HG03520 (cell line): ENCODE results near the gene PBX4.

Source experiments
- ATAC-seq: cut with Tn5 transposase; IDR thresholded peaks from one replicate; pipeline ENCODE4 v1.9.1; 2021; ENCODE audit warnings: mild to moderate bottlenecking, moderate library complexity; ENCODE audit not compliant: unreplicated experiment

PBX4 gene

DNA sequence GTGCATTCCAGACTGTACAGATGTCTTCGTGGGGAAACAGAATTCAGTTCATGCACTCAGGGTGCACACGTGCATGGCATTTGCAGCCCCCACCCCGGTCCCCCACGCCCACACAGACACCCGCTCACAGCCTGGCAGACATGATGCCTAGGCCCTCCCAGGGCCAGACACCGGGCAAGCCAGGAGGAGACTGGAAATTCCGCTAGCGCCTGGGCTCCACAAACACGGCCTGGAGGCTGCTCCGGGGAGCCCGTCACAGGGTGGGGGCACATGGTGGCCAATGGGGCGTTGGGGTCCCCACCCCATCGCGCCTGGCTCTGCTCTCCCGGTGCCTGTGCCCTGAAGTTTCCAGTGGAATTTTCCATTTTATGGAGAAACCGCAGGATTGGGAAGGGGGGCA lies 76.9 kb downstream of the PBX4 start:
- no peak for ATAC-seq

DNA sequence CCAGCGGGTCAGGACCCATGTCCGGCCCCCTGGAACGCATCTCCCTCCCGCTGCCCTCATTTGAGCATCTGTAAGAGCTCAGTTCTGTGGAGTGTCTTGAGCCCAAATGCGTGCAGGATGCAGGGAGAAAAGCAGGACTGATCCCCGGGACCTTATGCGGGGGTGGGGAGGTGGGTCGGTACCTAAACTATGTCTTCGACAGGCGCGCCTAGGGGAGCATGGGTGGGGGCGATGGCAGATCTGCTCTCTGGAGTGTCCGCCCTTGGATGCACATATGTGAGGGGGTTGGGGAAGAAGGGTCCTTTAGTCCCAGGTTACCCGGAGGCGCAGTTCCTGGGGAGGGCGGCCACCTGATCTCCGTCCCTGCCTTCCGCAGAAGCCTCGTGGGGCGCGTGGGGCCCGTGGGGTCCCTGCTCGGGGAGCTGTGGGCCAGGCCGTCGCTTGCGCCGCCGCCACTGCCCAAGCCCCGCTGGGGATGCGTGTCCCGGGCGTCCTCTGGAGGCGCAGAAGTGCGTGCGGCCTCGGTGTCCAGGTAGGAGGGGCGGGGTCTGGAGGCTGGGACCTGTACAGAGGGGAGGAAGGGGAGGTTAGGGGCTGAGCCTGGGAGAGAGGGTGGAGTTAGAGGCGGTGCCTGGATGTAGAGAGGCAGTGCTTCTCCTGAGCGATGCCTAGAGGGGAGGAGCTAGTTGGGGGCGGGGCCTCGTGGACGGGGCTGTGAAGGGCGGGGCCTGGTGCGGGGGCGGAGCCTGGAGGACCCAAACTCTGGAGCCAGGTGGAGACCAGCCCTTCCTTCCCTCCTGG lies 77.6 kb downstream of the PBX4 start:
- no peak for ATAC-seq

DNA sequence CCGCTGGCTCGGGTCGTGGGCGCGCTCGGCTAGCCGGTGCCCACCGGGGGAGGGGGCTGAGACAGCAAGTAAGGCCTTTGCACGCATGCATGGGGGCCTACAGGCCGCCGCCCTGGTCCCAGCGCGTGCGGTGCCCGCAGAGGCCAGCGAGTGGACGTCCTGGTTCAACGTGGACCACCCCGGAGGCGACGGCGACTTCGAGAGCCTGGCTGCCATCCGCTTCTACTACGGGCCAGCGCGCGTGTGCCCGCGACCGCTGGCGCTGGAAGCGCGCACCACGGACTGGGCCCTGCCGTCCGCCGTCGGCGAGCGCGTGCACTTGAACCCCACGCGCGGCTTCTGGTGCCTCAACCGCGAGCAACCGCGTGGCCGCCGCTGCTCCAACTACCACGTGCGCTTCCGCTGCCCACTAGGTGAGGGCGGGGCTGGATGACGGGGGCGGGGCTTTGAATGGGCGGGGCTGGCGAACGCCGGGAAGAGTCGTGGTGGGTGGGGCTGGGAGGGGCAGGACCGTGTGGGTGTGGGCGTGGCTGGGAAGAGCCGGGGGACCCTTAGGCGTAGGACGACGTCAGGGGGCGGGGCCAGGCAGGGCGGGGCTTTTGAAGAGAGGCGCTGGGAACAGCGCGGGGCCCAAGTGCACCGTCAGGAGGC lies 78.3 kb downstream of the PBX4 start:
- ATAC-seq, result no peak

DNA sequence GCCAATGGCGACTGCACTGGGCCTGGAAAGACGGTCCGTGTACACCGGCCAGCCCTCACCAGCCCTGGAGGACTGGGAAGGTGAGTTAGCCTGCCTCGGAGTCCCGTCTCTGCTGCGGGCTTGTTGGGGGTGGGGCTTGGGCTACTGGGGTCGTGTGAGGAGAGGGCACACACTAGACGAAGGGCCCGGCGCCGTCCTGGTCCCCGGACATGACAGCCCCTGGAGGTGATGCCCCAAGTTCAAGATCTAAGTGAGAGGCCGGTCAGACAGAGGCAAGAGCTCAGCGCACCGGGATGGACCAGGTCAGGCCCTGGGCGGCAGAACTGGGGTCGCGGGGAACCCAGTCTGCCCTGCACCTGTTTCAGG lies 78.8 kb downstream of the PBX4 start:
- no peak for ATAC-seq

DNA sequence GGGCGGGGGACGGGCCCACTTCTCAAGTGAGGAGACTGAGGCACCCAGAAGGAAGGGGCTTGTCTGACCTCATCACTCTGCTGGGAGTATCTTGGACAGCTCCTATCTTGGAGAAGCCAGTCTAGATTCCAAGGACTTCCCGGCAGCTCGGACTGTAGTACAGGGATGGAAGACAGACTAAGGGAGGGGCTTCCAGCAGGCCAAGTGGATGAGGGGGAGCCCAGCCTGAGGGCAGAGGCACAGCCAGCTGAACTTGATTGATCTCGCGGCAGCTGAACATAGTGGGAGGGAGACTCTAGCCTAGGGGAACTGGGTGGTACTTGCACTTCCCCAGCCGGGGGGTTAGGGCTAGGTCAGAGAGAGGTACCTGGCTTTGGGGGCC lies 79.7 kb downstream of the PBX4 start:
- ATAC-seq, result no peak

DNA sequence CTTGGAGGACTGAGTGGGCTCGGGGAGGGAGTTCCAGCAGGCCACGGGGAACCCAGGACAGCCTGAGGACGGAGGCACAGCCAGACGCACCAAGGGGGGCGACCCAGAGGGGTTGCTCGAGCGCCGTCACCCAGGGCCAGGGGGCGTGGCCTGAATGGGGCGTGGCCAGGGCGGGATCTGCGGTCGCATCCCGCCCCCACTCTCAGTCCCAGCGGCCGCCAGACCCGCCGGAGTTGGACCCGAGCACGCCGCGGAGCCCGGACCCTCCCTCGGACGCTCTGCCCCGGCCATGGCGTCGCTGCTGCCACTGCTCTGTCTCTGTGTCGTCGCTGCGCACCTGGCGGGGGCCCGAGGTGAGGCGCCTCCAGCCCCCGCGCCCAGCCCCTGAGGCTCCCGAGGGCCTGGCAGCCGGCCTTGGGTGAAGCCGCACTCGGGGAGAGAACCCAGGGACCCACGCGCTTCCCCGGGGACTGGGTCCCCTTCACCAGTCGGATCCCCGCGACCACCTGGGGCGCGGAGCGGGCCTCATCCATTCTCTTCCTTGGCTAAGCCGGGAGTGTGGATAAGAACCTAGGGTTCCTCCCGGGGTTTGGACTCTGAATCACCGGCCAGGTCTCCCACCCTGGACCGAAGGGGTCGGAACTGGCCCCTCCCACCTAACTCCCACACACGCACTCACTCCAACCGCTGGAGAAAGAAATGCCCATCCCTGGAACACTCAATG lies 80.3 kb downstream of the PBX4 start, which contains the start of gene CILP2:
TSS of gene CILP2 (plus strand) at position 205 of the 724 bp plus-strand sequence. CDS start at position 290, 85 bp downstream.
- ATAC-seq, result no peak

DNA sequence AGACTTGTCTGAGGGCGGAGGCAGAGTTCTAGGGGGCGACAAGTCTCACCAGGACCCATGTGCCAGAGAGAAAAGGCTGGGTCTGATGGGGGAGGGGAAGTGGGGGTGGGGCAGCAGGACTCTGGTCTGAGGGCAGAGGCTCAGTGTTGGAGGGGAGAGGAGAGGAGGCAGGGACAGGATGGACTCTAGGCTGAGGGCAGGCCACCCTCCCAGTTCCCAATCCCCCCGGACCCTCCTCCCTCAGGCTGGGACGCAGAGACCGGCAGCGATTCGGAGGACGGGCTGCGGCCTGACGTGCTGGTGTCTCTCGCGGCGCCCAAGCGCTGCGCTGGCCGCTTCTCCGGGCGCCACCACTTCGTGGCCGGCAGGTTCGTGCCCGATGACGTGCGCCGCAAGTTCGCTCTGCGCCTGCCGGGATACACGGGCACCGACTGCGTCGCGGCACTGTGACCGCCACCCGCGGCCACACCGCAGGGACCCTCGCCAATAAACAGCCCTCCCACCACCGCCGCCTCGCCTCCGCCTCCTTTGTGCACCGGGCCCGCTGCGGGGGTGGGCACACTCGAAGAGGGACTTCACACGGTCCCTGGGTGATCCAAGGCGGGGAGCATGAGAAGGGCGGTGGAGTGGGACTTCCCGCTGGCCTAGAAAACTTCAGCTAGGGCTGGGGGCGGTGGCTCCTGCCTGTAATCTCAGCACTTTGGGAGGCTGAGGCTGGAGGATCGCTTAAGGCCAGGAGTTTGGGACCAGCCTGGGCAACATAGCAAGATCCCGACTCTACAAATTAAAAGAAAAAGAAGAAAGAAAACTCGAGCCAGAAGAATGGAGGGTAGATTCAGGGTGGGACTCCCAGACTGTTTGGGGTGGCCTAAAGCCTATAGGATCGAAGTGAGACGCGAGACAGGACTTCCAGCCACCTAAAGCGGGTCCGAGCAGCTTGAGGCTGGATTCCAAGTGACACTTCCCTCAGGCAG lies 81.1 kb downstream of the PBX4 start:
- ATAC-seq, result no peak

DNA sequence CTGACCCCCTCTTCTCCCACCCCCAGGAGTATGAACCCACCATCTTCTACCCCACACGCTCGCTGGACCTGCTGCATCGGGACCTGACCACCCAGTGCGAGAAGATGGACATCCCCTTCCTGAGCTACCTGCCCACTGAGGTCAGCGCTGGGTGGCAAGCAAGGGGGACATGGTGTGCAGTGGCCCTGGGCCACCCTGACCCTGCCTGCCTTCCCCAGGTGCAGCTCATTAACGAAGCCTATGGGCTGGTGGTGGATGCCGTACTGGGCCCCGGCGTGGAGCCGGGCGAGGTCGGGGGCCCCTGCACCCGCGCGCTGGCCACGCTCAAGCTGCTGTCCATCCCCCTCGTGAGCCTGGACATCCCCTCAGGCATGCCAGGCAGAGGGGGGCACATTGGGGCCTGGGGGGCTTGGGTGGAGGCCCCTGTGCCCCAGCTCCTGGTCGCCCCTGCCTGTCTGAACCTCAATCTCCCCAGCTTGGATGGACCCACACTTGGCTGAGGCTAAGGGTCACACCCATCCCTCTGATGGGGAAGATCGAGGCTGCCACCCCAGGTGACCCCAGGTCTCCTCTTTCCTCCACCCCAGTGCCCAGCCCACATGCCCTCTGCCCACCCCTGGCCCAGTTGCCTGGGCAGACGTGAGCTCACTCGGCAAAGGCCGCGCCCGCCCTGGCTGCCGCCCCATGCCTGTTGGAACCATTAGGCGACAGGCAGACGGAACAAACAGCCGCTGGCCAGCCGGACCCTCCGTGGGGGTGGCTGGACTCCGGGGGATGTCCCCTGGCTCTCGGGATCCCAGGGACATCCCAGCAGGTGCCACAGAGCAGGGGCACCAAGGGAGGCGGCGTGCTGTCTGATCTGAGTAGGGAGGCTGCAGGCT lies 82.9 kb downstream of the PBX4 start:
- no peak for ATAC-seq

DNA sequence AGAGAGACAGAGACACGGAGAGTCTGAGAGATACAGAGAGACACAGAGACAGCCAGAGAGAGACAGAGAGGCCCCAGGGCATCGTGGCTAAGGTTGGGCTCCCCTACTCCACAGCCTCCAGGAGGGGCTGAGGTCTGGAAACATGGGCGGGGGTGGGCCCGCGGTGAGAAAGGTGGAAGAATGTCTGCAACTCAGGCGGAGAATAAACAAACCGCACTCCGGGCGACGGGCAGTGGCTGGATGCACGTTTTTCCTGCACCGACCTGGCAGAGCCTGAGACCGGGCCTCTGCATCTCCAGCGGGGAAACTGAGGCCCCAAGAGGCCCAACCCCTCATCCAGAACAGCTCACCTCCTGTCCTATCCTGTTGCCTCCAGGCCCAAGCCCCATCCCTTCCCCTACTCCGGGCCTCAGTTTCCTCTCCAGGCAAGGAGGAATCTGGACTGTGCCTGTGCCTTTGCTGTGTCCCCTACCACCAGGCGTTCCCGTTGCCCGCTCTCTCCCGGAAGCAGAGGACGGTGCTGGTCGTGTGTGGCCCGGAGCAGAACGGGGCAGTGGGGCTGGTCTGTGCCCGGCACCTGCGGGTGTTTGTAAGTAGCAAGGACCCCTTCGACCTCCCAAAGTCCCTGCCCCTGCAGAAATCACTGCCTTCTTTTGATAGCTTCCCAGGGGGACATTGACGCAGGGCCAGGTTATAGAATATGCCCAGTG lies 83.8 kb downstream of the PBX4 start:
- ATAC-seq, result no peak

DNA sequence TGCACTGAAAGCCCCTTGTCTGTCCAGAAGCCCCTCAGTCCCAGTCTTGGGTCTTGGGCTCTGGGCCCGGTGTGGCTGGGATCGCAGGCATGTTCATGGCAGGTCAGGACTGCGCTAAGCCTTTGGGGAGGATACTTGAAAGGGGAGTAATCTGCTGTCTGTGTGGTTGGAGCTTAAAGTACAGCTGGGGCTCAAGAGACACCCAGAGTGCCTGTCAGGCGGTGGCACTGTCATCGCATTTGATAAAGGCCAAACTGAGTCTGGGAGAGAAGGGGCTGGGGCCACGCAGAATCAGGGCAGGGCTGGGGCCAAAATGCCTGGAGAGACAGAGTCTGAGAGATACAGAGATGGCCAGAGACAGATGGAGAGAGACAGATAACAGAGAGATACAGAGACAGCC lies 84.6 kb downstream of the PBX4 start:
- no peak for ATAC-seq

DNA sequence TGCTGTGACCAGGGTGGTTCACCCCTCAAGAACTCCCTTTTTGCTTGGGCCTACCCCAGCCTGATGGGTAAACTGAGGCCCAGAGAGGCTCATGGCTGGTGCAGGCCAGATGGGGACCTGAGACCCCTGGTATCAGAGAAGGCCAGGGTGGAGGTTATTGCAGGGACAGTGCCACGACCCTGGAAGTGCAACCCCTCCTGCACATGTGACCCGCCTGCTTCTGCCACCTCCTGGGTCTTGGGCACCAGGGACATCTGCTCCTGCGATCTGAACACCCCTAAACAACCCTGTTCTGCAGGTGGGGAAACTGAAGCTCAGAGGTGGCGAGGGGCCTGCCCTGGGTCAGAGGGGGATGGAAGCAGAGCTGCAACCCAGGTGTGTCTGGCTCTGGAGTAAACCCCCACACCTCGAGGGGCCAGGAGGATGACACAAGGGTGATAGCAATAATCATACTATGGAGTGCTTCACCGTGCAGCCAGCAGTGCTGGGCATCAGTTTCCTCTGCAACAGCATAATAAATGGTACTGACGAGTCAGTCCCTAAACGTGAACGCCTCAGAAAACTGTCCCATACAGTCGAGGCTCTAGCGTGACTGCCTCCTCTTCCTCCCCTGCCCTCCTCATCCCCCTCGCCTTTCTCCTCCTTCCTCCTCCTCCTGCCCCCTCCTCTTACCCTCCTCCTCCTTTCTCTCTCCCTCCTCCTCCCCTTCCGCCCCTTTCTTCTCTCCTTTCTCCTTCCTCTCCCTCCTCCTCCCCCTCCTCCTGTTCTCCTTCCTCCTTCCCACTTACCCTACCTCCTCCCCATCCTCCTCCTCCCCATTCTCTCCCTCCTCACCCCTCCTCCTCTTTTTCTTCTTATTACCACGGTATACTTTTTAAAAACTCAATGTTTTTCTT lies 85.4 kb downstream of the PBX4 start:
- ATAC-seq, result no peak

DNA sequence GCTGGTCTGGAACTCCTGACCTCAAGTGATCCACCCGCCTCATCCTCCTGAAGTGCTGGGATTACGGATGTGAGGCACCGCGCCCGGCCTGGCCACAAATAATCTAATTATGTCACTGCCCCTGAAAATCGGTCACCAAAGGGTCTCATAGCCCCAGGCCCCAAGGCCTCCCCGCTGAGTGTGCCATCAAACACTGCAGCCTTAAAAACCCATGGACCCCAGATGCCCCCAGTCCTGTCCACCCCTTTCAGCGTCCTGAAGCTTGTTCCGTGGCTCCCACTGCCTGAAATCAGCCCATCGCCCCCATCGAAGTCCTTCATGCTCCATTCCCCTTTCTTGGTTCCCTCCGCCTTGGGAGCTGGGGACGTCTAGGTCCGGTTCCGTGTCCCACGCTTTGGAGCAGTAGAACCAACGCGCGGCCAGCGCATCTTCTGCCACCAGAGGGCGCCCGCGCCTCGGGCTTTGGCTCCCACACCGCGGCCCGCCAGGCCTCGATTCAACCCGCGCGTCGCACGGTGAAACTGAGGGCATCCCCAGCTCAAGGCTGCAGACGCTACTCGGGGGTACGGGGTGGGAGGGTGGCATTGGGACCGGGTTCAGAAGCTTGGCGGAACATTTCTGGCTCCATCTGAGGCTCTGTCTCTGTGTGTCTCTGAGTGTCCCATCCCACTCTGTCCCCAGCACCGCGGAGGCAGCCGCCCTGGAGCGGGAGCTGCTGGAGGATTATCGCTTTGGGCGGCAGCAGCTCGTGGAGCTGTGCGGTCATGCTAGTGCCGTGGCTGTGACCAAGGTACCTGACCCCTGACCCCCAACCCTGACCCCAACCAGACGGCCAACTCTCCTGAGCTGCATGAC lies 86.3 kb downstream of the PBX4 start:
- ATAC-seq, result no peak

DNA sequence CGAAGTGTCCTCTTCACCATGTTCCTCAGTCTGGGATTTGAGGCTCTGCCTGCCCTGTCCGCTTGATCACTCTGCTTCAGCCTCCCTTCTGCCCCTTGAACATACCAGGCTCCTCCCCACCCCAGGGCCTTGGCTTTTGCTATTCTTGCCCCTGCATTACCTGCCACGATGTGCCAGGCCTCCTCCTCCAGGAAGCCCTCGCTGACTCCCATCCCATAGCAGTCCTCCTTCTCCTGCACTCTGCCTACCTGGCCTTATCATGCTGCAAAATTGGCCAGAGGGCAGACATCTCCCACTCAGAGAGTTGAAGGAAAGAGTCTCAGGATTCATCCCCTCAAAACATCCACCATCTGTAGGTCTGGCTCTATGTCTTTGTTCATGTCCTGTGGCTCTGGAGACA lies 87.6 kb downstream of the PBX4 start:
- no peak for ATAC-seq

DNA sequence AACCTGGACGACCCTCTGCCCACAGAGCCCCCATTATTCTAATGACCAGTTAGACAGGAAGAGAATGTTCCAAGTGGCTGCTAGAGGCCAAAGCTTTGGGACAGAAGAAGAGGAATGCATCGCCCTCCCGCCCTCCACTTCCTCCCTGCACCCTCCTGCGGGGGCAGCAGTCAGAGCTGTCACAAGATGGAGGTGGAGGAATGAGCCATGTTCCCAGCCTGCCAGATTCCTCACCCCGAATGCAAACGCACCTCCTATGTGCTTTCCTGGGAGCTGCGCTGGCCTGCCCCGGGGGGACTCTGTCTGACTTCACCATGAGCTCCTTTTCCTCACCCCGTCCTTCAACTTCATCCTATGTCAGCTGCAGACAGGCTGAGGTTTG lies 88.1 kb downstream of the PBX4 start:
- no peak for ATAC-seq

DNA sequence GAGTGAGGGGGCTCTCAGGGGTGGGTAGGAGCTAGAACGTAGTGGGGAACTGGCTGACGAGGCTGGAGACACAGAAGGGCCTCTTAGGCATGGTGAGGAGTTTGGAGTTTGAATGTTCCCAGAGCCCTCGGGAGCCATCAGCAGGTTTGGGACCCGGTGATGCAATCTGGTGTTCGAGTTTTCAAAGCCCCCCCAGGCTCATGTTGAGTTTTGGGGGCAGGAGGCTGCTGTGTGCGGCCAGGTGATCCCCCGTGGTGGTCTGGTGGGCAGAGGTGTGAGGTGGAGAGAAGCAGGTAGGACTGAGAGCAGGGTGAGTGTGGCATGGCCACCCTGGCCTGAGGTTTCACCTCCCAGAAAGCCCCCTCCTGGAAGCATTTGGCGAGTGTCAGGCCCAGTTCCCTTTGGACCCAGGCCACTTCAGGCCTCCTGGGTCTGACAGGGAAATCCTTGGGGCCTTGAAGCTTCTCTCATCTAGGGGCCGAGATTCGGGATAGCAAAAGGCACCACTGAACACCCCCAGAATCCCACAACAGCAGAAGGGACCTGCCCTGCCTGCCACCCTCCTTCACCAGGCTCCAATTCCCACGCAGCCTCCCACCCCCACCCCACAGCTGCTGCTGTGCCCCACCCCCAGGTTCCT lies 88.6 kb downstream of the PBX4 start:
- ATAC-seq, result no peak

DNA sequence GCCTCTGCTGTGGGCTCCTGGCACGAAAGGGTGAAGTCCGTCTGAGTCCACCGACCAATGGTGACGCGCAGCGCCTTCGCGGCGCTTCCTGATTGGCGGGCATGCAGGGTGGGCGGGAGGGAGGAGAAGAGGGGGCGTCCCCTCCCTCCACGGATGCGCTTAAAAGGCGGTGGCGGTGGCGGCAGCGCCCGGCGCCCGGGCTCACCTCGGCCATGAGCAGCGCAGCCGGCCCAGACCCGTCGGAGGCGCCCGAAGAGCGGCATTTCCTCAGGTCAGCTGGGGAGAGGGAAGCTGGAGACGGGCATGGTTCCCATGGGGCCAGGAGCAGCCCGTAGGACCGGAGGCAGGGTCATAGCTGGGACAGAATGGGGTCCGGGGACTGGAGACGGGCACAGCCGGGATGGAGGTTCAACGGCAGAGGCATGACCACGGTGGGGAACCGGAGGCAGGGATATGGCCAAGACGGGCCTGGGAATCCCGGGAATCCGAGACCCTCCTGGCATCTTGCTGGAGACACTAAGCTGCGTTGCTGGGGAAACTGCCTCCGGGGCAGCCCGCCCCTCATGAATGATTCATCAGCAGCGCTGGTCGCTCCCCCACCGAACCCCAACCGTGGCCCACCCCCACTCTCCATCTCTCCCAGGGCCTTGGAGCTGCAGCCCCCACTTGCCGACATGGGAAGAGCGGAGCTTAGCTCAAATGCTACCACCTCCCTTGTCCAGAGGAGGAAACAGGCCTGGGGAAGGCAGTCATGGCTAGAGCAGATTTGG lies 89.6 kb downstream of the PBX4 start, which contains the start of gene YJEFN3:
TSS of gene YJEFN3 (plus strand) at position 191 of the 770 bp plus-strand sequence. CDS start at position 213, 22 bp downstream.
- no peak for ATAC-seq
